A673 (cell line): Measurements from ENCODE around the gene STYX. TPM values are rescaled to one million over a fixed set of nuclear protein-coding genes. Genes with fewer than 3 reads are reported as not detected.

ENCODE experiments used
- BruUV-seq: library from RNA; stranded (reverse); fragments of 400-500 nt; replicated peaks from 2 replicates; lab custom pipeline; 2021; lab: Mats Ljungman, UMichigan
- CTCF ChIA-PET: fragments of 300-600 bp; sonication (Branson Sonifier 250); formaldehyde crosslinking; loops from one replicate; lab custom pipeline; 2022; ENCODE audit warnings: antibody characterized with exemption; lab: Charles Lee
- POLR2A ChIA-PET: fragments of 300-600 bp; sonication (Branson Sonifier 250); formaldehyde crosslinking; loops from one replicate; lab custom pipeline; 2022; ENCODE audit warnings: antibody characterized with exemption; ENCODE audit not compliant: low non-redundant PET; lab: Charles Lee
- DNase-seq: peaks from one replicate; pipeline ENCODE4 v3.0.0-alpha.2; 2015; ENCODE audit warnings: low spot score
- H3K27ac ChIP-seq: fragments of 200-600 bp; sonication (generic); 2 replicates; pipeline ENCODE4 v1.5.1; 2016; ENCODE audit warnings: mixed run types, low read depth, mild to moderate bottlenecking, mixed read lengths, antibody characterized with exemption, low read length; ENCODE audit not compliant: poor library complexity, severe bottlenecking
- H3K27me3 ChIP-seq: fragments of 200-600 bp; sonication (generic); replicated peaks from 2 replicates; pipeline ENCODE4 v1.6.1; 2017; ENCODE audit warnings: mixed run types, low read depth, mild to moderate bottlenecking, mixed read lengths, antibody characterized with exemption, low read length; ENCODE audit not compliant: insufficient read depth, poor library complexity
- H3K36me3 ChIP-seq: fragments of 200-600 bp; sonication (generic); 2 replicates; pipeline ENCODE4 v1.6.1; 2016; ENCODE audit warnings: mixed run types, mild to moderate bottlenecking, mixed read lengths, antibody characterized with exemption, low read length; ENCODE audit not compliant: insufficient read depth, poor library complexity, severe bottlenecking
- H3K4me1 ChIP-seq: fragments of 200-600 bp; sonication (generic); 2 replicates; pipeline ENCODE4 v1.6.1; 2017; ENCODE audit warnings: mixed run types, mild to moderate bottlenecking, mixed read lengths, antibody characterized with exemption, low read length; ENCODE audit not compliant: insufficient read depth, poor library complexity, severe bottlenecking
- H3K4me3 ChIP-seq: fragments of 200-600 bp; sonication (generic); 2 replicates; pipeline ENCODE4 v1.5.1; 2016; ENCODE audit warnings: low read depth, mixed run types, mild to moderate bottlenecking, mixed read lengths, low read length; ENCODE audit not compliant: poor library complexity, severe bottlenecking
- H3K9me3 ChIP-seq: fragments of 200-600 bp; sonication (generic); 2 replicates; pipeline ENCODE4 v1.6.1; 2016; ENCODE audit warnings: mixed run types, low read depth, mild to moderate bottlenecking, mixed read lengths, antibody characterized with exemption, low read length; ENCODE audit not compliant: poor library complexity, severe bottlenecking
- EZH2 ChIP-seq: fragments of 200-600 bp; sonication (generic); IDR thresholded peaks from 2 replicates; pipeline ENCODE4 v1.6.1; 2017; ENCODE audit warnings: borderline replicate concordance, low read depth, mild to moderate bottlenecking, mixed read lengths, antibody characterized with exemption, low read length; ENCODE audit not compliant: poor library complexity, severe bottlenecking
- intact Hi-C: fragments of 100-400 bp; cut with micrococcal nuclease; formaldehyde crosslinking; loops from one replicate; pipeline ENCODE4 v1.10.0; 2022; ENCODE audit not compliant: unreplicated experiment
- total RNA-seq: library from RNA; stranded (reverse); gene quantifications from 2 replicates; pipeline ENCODE4 v1.2.3, GENCODE V29; 2021
- TF ChIP-seq, protein P1 (sequence below): fragments of 300-800, 200-600 bp; sonication (generic); conservative IDR thresholded peaks from 2 replicates; pipeline ENCODE4 v1.5.1; 2017; ENCODE audit warnings: low read depth, mild to moderate bottlenecking, antibody characterized with exemption, low read length, moderate library complexity, mixed read lengths

STYX gene
- total RNA-seq, 1 experiment from 2014 or later: 9.4 TPM

DNA sequence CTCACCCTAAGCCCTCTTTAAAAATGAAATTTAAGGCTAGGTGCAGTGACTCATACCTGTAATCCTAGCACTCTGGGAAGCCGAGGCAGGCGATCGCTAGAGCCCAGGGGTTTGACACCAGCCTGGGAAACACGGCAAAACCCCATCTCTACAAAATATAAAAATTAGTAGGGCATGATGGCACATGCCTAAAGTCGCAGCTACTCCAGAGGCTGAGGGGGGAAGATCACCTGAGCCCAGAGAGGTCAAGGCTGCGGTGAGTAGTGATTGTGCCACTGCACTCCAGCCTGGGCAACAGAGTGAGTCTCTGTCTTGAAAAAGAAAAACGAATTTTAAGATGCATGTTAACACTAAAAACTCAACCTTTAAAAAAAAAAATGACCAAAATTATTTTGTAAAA is 48.7 kb downstream of the STYX start:
- Histone ChIP-seq H3K27me3 (no peaks in the 10 kb centered on the region), H3K9me3 (no peaks in the 10 kb centered on the region), H3K4me3 (no peak overlapping the region), H3K36me3 (peaks cover 54% of the 10 kb centered on the region), H3K27ac (no peak overlapping the region), H3K4me1 (no peaks in the 10 kb centered on the region)
- ChIA-PET POLR2A (no interaction called here), CTCF (no interaction called here)
- TF ChIP-seq, protein P1, sequence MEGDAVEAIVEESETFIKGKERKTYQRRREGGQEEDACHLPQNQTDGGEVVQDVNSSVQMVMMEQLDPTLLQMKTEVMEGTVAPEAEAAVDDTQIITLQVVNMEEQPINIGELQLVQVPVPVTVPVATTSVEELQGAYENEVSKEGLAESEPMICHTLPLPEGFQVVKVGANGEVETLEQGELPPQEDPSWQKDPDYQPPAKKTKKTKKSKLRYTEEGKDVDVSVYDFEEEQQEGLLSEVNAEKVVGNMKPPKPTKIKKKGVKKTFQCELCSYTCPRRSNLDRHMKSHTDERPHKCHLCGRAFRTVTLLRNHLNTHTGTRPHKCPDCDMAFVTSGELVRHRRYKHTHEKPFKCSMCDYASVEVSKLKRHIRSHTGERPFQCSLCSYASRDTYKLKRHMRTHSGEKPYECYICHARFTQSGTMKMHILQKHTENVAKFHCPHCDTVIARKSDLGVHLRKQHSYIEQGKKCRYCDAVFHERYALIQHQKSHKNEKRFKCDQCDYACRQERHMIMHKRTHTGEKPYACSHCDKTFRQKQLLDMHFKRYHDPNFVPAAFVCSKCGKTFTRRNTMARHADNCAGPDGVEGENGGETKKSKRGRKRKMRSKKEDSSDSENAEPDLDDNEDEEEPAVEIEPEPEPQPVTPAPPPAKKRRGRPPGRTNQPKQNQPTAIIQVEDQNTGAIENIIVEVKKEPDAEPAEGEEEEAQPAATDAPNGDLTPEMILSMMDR: no peak
- TF ChIP-seq EZH2: no peak
- intact Hi-C loops: no loop called here
- DNase-seq: no peak
- no TSS peak for BruUV-seq

DNA sequence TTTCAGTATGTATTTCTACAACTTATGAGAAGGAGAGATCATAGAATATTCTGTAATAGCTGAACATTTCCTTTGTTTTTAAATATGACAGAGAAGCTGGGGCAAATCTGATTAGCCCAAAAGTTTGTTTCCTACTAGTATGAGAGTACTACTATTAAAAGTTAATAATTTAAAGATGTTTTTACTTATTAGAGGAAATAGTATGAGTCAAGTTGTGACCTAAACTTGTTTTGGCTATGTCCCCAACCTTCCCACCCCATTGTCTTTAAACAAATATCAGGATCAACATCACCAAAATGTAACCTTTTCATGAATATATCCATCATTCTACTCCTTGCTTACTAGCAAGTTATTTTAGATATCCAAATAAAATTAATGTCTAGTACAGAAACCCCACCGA is 50.9 kb downstream of the STYX start:
- DNase-seq: no peak
- no peaks in the 10 kb centered on the region for H3K9me3 ChIP-seq
- TF ChIP-seq EZH2: no peak
- TF ChIP-seq, protein P1: no peak
- no peak overlapping the region for H3K27ac ChIP-seq
- POLR2A ChIA-PET: interaction anchor here (0.8 kb wide), 1 partner anchor 51 kb away, joined by 3 read pairs; no protein-coding TSS in a partner anchor
- no TSS peak for BruUV-seq
- no peaks in the 10 kb centered on the region for H3K27me3 ChIP-seq
- no peaks in the 10 kb centered on the region for H3K4me1 ChIP-seq
- H3K4me3 ChIP-seq: no peak overlapping the region
- H3K36me3 ChIP-seq: peaks cover 52% of the 10 kb centered on the region
- CTCF ChIA-PET: no interaction called here
- intact Hi-C loops: no loop called here

DNA sequence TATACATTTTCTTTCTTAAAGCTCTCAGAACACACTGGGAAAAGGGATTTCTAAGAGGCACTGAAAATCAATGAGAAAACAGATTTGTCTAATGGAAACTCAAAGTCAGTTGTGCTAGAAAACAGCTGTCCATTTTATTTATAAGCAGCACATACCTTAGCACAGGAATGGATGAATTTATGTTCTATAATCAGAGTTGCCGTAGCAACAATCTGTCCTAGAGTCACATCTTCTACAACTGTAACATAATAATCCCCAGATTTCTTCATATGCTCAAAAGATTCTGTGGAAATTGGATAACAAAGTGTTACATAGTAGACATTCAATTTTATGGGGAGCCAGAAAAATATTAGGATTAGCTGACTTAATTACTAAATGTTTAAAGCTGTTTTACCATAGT is 51.7 kb downstream of the STYX start:
- peaks cover 52% of the 10 kb centered on the region for H3K36me3 ChIP-seq
- H3K27me3 ChIP-seq: no peaks in the 10 kb centered on the region
- BruUV-seq: no TSS peak
- TF ChIP-seq EZH2: no peak
- TF ChIP-seq, protein P1: no peak
- H3K27ac ChIP-seq: no peak overlapping the region
- H3K4me1 ChIP-seq: no peaks in the 10 kb centered on the region
- intact Hi-C loops: no loop called here
- ChIA-PET CTCF (no interaction called here), POLR2A (no interaction called here)
- no peaks in the 10 kb centered on the region for H3K9me3 ChIP-seq
- no peak overlapping the region for H3K4me3 ChIP-seq
- DNase-seq: no peak
